H1 (cell line): ENCODE measurements around the gene GRID1. TPM values are rescaled to one million over a fixed set of nuclear protein-coding genes. Genes with fewer than 3 reads are reported as not detected.

Source experiments
- CHD7 ChIP-seq: fragments of 300-600 bp; sonication (generic); IDR thresholded peaks from 2 replicates; pipeline ENCODE4 v1.7.1; 2012; ENCODE audit warnings: low read length, moderate library complexity, mild to moderate bottlenecking, inconsistent platforms; ENCODE audit not compliant: insufficient replicate concordance
- RAD21 ChIP-seq, 2 experiments: IDR thresholded peaks in 1 of 2; conservative IDR thresholded peaks in 1 of 2; 2 replicates each; pipeline ENCODE4 v1.6.1; 2011; ENCODE audit warnings: low read depth in 2 of 2, low read length in 2 of 2, improper control_type of control experiment in 1 of 2, inconsistent platforms in 1 of 2, mild to moderate bottlenecking in 1 of 2, moderate library complexity in 1 of 2
- SRF ChIP-seq: IDR thresholded peaks from 2 replicates; pipeline ENCODE4 v1.6.1; 2011; ENCODE audit warnings: mild to moderate bottlenecking, low read depth, low read length, moderate library complexity
- TAF1 ChIP-seq: IDR thresholded peaks from 2 replicates; pipeline ENCODE4 v1.6.1; 2011; ENCODE audit warnings: mild to moderate bottlenecking, low read depth, low read length
- USF2 ChIP-seq: IDR thresholded peaks from 2 replicates; pipeline ENCODE4 v1.6.1; 2011; ENCODE audit warnings: low read length, improper control_type of control experiment
- polyA plus RNA-seq, 7 experiments: library from polyadenylated mRNA; depleted of rRNA in 3 of 7; stranded (reverse) in 5 of 7; unstranded in 2 of 7; fragments of >200 nt in 5 of 7; fragments of 200-250 nt in 2 of 7; gene quantifications; 1 replicate in 5 of 7; 2 replicates in 1 of 7; 4 replicates in 1 of 7; pipeline versions ENCODE4 v1.2.1 to v1.2.3, GENCODE V29; 2011 to 2013; ENCODE audit warnings: missing spikeins in 2 of 7, mixed read lengths in 2 of 7
- total RNA-seq: library from RNA; stranded (reverse); fragmentation: NEBNext Ultra II Directional; extraction: Animal tissue kit (Norgen Biotek cat#: 25700); gene quantifications from 2 replicates; pipeline ENCODE4 v1.2.1, GENCODE V29; 2021

Gene GRID1
- total and polyA plus RNA-seq, 2 of the 8 experiments (the other 6 are each of a cell fraction or from before 2014, with no cell fraction given), result 0.22 to 0.30 TPM

- TF ChIP-seq RAD21 (IDR thresholded peaks at IDR 0.05 in 1 of 2, conservative IDR thresholded peaks at IDR 0.05 in 1 of 2; ENCODE audit: low read depth in 2 of 2, low read length in 2 of 2) (no peak), USF2 (no peak), CHD7 (no peak), SRF (no peak), TAF1 (no peak)
- TF ChIP-seq, all 59 proteins: peak for 0
Measured at GRCh38 chr10:85661123-85661522, 705.5 kb downstream of the GRID1 start (continued).
